Measurements from ENCODE around the gene MCFD2.

MCFD2 gene

GRCh38 chr2:46925474-46926351, 10.1 kb upstream of the MCFD2 start:
- H3K4me2 ChIP-seq (ENCODE audit: low read length): no peak overlapping the region
- no peak overlapping the region for H2AFZ ChIP-seq (ENCODE audit: low read depth, low read length)
- H3K27ac ChIP-seq (ENCODE audit: low read length): no peak overlapping the region
- H3K27me3 ChIP-seq (ENCODE audit: low read depth, low read length): no peaks in the 10 kb centered on the region
- no peaks in the 10 kb centered on the region for H3K79me2 ChIP-seq (ENCODE audit: low read length)
- no peak overlapping the region for H3K4me3 ChIP-seq (ENCODE audit: low read length)
- peaks cover 12% of the 10 kb centered on the region for H3K36me3 ChIP-seq (replicated peaks; ENCODE audit: low read depth, low read length)
- no peaks in the 10 kb centered on the region for H3K4me1 ChIP-seq (ENCODE audit: low read length)
- no peak overlapping the region for H3K9ac ChIP-seq (ENCODE audit: low read length)
- no peaks in the 10 kb centered on the region for H4K20me1 ChIP-seq (ENCODE audit: insufficient read depth, low read length)
- peaks cover 14% of the 10 kb centered on the region; the same call in 1 of the 2 replicates for H3K9me3 ChIP-seq (ENCODE audit: insufficient read depth, low read length)
- TF ChIP-seq EZH2phosphoT487 (IDR thresholded peaks at IDR 0.05; ENCODE audit: low read depth): no peak
- no peak for TF ChIP-seq CTCF (IDR thresholded peaks at IDR 0.05; ENCODE audit: low read depth, low read length)

- Histone ChIP-seq H3K4me3 (ENCODE audit: low read length) (no peak overlapping the region), H3K79me2 (ENCODE audit: low read length) (no peaks in the 10 kb centered on the region; the same call in 1 of the 2 replicates), H3K4me2 (ENCODE audit: low read length) (no peak overlapping the region), H3K36me3 (replicated peaks; ENCODE audit: low read depth, low read length) (peaks cover 12% of the 10 kb centered on the region), H2AFZ (ENCODE audit: low read depth, low read length) (no peak overlapping the region), H3K27ac (ENCODE audit: low read length) (no peak overlapping the region), H3K27me3 (ENCODE audit: low read depth, low read length) (no peaks in the 10 kb centered on the region), H4K20me1 (ENCODE audit: insufficient read depth, low read length) (no peaks in the 10 kb centered on the region), H3K9ac (ENCODE audit: low read length) (no peak overlapping the region), H3K9me3 (ENCODE audit: insufficient read depth, low read length) (peaks cover 14% of the 10 kb centered on the region; the same call in 1 of the 2 replicates), H3K4me1 (ENCODE audit: low read length) (no peaks in the 10 kb centered on the region)
- no peak for TF ChIP-seq CTCF (IDR thresholded peaks at IDR 0.05; ENCODE audit: low read depth, low read length)
- no peak for TF ChIP-seq EZH2phosphoT487 (IDR thresholded peaks at IDR 0.05; ENCODE audit: low read depth)
These were observed 9.0 kb upstream of the MCFD2 start for GRCh38 chr2:46924608-46925007.

GRCh38 chr2:46924038-46924437, 8.4 kb upstream of the MCFD2 start:
- H3K4me2 ChIP-seq (ENCODE audit: low read length): no peak overlapping the region
- peaks cover 14% of the 10 kb centered on the region; the same call in 1 of the 2 replicates for H3K9me3 ChIP-seq (ENCODE audit: insufficient read depth, low read length)
- H3K27ac ChIP-seq (ENCODE audit: low read length): no peak overlapping the region
- TF ChIP-seq CTCF (IDR thresholded peaks at IDR 0.05; ENCODE audit: low read depth, low read length): no peak
- TF ChIP-seq EZH2phosphoT487 (IDR thresholded peaks at IDR 0.05; ENCODE audit: low read depth): no peak
- no peak overlapping the region for H3K4me3 ChIP-seq (ENCODE audit: low read length)
- H3K79me2 ChIP-seq (ENCODE audit: low read length): no peaks in the 10 kb centered on the region; the same call in 1 of the 2 replicates
- no peak overlapping the region for H3K9ac ChIP-seq (ENCODE audit: low read length)
- H3K36me3 ChIP-seq (replicated peaks; ENCODE audit: low read depth, low read length): peaks cover 12% of the 10 kb centered on the region
- no peaks in the 10 kb centered on the region for H4K20me1 ChIP-seq (ENCODE audit: insufficient read depth, low read length)
- no peaks in the 10 kb centered on the region for H3K4me1 ChIP-seq (ENCODE audit: low read length)
- H3K27me3 ChIP-seq (ENCODE audit: low read depth, low read length): no peaks in the 10 kb centered on the region
- H2AFZ ChIP-seq (ENCODE audit: low read depth, low read length): no peak overlapping the region

- no peak overlapping the region for H2AFZ ChIP-seq (ENCODE audit: low read depth, low read length)
- TF ChIP-seq EZH2phosphoT487 (IDR thresholded peaks at IDR 0.05; ENCODE audit: low read depth): no peak
- no peak for TF ChIP-seq CTCF (IDR thresholded peaks at IDR 0.05; ENCODE audit: low read depth, low read length)
These were observed 7.5 kb upstream of the MCFD2 start for GRCh38 chr2:46923041-46923528.

More at GRCh38 chr2:46923041-46923528, 7.5 kb upstream of the MCFD2 start:
- peaks cover 14% of the 10 kb centered on the region; the same call in 1 of the 2 replicates for H3K9me3 ChIP-seq (ENCODE audit: insufficient read depth, low read length)
- no peak overlapping the region for H3K4me3 ChIP-seq (ENCODE audit: low read length)
- no peaks in the 10 kb centered on the region for H4K20me1 ChIP-seq (ENCODE audit: insufficient read depth, low read length)
- H3K9ac ChIP-seq (ENCODE audit: low read length): no peak overlapping the region
- no peaks in the 10 kb centered on the region for H3K27me3 ChIP-seq (ENCODE audit: low read depth, low read length)
- peaks cover 12% of the 10 kb centered on the region for H3K36me3 ChIP-seq (replicated peaks; ENCODE audit: low read depth, low read length)
- no peaks in the 10 kb centered on the region; the same call in 1 of the 2 replicates for H3K79me2 ChIP-seq (ENCODE audit: low read length)
- H3K4me2 ChIP-seq (ENCODE audit: low read length): no peak overlapping the region
- peaks cover 7% of the 10 kb centered on the region for H3K4me1 ChIP-seq (ENCODE audit: low read length)
- no peak overlapping the region for H3K27ac ChIP-seq (ENCODE audit: low read length)

All from OCI-LY3 (cell line).